GM12891 (cell line): ENCODE measurements around the gene SEMA6A.

Source experiments
- PAX5 ChIP-seq: IDR thresholded peaks from 2 replicates; pipeline ENCODE4 v1.6.1; 2011; ENCODE audit warnings: low read length, moderate library complexity, mild to moderate bottlenecking; ENCODE audit not compliant: insufficient read depth, severe bottlenecking
- POLR2A ChIP-seq: IDR thresholded peaks from 2 replicates; pipeline ENCODE4 v1.6.1; 2011; ENCODE audit warnings: low read depth, low read length, control low read depth
- POLR2AphosphoS5 ChIP-seq: IDR thresholded peaks from 2 replicates; pipeline ENCODE4 v1.6.1; 2011; ENCODE audit warnings: low read depth, low read length, control low read depth
- POU2F2 ChIP-seq: IDR thresholded peaks from 2 replicates; pipeline ENCODE4 v1.6.1; 2011; ENCODE audit warnings: low read depth, mild to moderate bottlenecking, control low read depth, low read length, moderate library complexity
- SPI1 ChIP-seq: IDR thresholded peaks from 2 replicates; pipeline ENCODE4 v1.6.1; 2011; ENCODE audit warnings: low read depth, low read length, control low read depth
- TAF1 ChIP-seq: IDR thresholded peaks from 2 replicates; pipeline ENCODE4 v1.6.1; 2011; ENCODE audit warnings: low read depth, low read length, control low read depth

DNA sequence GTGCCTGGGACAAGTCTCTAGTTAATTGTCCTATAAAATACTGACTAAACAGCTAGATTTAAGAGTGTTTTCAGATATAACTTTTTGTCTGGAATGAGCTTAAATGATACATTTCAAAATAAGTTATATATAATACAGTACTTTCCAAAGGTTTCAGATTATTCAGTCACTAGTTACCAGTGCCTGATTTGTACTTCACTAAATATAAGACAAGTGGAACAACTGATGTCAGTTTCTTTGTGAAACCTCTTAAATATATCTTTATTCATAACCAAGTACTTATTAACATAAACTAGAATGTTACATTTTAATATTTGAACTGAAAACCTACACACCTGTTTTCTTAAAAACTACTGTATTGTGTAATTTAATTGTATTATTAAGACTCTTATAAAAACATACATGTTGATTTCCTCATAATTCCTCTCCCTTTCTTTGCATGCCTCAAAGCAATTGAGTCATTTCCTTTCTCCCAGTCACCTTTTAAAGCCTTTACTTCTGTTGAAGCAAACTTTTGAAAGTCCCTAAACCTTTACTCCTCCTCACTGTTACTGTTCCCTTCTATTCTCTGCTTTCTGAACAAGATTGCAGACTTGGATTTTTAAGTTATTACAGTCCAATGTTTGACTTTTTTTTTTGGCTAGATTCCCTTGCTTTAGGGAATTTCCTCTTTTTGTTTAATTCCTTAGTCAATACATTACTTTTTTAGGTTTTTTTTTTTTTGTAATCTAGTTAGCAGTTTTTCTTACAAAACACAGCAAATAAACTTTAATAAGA, 8.7 kb upstream of the SEMA6A start:
- no peak for TF ChIP-seq POLR2A
- no peak for TF ChIP-seq POLR2AphosphoS5
- no peak for TF ChIP-seq TAF1
- TF ChIP-seq SPI1: no peak
- no peak for TF ChIP-seq POU2F2
- no peak for TF ChIP-seq PAX5
